ENCODE results near the gene WFDC12.
A peak's percentile ranks its signal among the peaks of the same experiment; 100 is the strongest.

The WFDC12 gene

GRCh38 chr20:45114465-45115385, 9.5 kb downstream of the WFDC12 start, which contains the start of gene WFDC5:
WFDC5 (minus strand) TSS chr20:45115174; CDS start chr20:45115083, 91 bp downstream.
- DNase-seq: no peak

DNA sequence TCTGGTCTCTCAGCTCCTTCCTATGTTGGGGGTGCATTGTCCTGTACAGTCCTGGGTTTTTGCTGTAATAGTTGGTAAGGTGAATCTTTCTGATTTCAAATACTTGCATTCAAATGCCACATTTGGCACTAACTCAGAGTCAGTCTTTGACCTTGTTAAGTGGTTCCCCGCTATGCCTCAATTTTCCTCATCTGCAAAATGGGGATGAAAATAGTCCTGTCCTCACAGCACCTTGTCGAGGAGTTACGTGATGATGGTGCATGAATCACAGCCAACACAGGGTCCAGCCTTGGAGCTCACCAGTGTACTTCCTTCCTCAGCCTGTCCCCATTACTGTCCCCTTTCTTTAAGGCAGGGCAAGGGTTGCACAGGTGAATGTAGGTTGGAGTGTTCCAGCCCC, 10.4 kb downstream of the WFDC12 start:
- DNase-seq: no peak

DNA sequence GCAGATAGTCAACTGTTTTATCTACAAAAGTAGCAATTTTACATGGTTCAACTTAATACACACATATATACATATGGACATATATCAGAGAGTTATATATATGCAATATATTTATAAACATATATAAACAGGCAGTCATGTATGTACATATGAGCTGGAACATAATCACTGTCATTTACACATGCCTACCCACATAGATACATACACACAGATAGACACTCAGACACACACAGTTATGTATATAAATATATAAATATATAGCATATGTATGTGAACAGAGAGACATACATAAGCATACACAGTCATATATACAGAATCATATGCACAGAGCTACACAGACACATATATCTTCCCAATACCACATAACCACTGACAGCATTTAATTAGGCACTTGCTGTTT, 11.5 kb downstream of the WFDC12 start:
- no peak for DNase-seq

DNA sequence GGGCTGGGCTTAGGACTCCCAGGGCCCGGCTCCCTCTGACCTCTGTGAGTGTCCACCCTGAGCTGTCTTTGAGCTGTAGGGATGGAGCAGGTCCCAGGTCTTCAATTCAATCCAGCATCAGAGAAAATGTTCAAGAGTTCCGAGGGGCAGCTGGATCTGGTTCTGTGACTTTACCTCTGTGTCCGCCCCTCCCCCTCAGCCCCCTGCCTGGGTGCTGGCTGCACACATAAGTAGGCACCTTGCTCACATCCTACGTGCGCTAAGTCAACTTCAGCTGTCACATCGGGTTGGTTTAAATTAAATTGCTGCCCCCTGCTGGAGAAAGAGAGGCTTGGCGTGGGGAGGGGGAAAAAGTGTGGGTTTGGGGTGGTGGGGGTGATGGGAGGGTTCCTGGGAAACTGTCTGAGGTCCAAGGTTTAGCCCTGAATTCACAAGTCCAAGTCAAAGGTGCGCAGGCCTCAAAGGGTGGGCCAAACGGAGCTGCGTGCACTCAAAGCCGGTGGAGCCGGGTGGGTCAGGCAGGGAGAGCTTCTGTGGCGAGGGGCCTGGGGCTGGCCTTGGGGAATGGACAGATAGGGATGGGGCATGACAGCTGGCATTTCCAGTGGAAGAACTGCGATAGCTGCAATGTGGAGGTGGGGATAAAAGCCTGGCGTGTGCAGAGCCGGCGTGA, 12.3 kb downstream of the WFDC12 start:
- DNase-seq: no peak

DNA sequence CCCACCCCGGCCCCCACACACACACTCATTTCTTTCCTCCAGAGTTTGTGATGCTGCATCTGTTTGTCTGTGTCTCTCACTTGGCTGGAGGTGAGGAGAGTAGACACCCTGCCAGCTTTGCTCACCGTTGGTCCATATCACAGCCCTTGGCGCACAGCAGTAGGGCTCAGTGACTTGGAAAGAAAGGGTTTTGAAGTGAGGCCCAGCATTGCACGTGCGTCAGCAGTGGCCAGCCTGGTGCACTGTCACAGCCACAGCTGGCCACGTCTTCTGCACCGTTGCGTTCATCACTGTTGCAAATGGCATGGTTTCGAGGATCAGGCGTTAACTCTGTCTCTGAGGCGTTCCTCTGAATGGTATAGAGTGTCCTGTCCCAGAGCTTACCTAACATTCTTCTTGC, 13.0 kb downstream of the WFDC12 start:
- no peak for DNase-seq

DNA sequence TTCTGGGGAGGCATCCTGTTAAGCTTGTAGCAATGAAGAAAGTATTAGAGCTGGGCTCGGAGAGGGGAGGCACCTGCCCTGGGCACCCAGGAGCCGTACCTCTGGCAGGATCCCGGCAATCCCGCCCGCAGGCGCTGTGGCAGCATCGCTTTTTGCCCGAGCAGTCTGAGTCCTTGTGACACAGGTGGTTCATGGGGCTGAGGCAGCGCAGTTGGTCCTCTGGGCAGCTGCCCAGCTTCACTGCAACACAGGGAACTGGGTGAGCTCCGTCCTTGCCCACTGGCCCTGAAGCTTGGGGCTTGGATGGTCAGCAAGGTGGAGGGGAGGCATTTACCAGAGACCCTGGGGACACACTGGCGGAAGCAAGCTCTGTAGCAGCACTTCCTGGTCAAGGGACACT, 14.0 kb downstream of the WFDC12 start:
- no peak for DNase-seq

DNA sequence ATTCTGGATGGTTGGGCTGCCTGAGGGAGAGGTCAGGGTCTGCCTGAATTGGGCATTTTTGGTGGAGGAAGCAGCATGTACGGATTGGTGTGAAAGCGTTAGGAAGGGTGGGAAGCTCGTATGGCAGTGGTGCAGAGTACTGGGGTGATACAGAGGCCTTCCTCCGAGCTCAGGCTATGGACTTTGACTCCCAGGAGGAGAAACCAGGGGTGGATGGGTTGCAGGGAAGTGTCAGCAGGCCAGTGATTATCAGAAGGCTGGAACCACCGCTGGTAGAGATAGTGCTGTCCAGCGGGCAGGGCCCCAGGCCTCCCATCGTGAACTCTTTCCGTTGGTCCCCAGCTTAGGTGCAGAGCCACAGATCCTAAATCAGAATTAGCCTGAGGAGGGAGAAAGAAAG, 14.6 kb downstream of the WFDC12 start:
- no peak for DNase-seq

DNA sequence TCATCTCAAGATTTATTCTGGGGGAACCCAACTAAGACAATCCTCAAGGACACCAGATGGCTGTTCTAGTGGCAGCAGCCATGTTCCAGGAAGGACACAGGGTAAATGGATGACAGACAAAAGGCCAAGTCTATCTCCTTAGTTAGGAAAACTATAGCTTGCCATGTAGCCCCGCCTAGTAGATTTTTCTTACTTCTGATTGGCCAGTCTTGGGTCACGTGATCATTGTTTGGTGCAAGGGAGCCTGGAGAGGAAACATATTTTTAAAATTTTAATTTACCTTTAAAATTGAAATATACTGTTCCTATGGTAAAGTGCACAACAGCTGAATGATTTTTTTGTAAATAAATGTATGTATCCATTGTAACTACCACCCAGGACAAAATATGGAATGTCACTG, 18.9 kb downstream of the WFDC12 start:
- DNase-seq: no peak

- no peak for DNase-seq
Measured at GRCh38 chr20:45104786-45105185, 19.5 kb downstream of the WFDC12 start.

GRCh38 chr20:45103072-45103471, 21.2 kb downstream of the WFDC12 start:
- DNase-seq: no peak

GRCh38 chr20:45101333-45101850, 22.9 kb downstream of the WFDC12 start:
- DNase-seq: no peak

DNA sequence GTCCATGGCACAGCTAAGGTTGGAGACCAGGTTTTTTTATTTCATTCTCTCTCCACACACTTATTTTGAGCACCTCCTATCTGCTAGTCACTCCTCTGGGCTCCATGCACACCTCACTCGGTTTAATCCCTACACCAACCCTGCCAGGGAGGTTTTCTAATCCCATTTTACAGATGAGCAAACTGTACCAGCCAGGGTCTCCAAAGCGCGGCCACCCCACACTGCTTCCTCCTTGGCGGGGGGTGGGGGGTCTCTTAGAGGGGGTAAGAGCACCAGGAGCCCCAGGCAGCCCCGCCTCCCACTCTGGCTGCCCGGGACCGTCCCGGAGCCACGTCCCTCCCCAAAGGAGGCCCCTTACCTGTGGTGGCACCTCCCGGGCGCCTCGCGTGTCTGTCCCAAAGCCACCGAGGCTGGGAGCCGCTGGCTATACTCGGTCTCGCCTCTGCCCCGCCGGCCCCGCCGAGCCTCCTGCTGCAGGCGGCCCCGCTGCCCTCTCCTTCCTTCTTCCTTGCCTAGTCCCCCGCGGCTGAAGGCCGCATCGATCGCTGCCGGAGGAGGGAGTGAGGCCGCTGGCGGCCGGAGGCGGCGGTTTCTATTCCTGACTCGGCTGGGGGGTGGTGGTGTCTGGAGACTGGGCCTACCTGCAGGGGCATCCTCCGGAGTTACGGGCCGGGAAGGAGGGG, 23.6 kb downstream of the WFDC12 start, which contains the start of gene KCNS1:
Gene KCNS1, minus strand, starts transcription at position 565 of the 683 bp plus-strand sequence. CDS start 1,891 bp downstream, outside the sequence.
- DNase-seq: no peak

DNA sequence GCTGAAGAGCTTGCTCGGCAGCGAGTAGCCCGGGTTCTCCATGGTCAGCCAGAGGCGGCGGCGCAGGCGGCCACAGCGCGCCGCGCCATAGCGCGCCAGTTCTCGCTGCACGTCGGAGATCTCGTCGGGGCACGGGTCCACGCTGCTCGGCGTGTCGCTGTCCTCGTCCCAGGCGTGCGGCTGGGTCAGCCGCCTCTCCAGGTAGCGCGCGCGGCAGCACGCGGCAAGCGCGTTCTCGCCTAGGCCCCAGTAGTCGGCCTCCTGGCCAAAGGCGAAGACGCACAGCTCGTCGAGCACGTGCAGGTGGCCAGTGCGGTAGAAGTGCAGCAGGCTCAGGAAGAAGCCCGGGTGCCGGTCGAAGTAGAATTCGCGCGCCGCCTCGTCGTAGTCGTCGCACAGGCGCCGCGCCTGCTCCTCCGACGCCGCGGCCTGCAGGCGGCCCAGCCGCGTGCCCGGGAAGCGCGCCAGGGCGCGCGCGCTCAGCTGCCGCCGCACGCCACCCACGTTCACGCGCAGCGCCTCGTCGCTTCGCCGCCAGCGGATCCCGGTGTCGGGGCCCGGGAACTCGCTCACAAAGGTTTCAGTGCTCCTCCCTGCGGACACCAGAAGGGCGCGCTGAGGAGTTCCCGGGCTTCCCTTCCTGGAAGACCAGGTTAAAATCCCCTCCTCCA, 26.0 kb downstream of the WFDC12 start:
- no peak for DNase-seq

GRCh38 chr20:45097485-45098102, 26.7 kb downstream of the WFDC12 start:
- no peak for DNase-seq

DNA sequence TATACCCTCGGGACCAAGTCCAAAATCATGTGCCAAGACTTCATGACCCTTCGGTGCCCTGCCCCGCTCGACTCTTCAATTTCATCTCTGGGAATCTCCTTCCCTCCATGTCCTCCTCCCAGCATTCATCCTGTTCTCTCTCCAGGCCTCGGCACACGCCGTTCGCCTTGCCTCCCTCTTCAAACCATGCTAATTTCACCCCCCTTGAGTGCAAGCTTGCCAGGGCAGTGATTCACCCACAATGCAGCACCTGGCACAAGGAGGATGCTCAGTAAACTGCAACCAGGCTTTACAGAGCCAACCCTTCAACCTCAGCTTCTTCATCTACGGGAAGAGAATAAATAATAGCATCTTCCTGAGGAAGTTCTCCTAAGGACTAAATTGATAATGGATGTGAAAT, 27.5 kb downstream of the WFDC12 start:
- DNase-seq: no peak

DNA sequence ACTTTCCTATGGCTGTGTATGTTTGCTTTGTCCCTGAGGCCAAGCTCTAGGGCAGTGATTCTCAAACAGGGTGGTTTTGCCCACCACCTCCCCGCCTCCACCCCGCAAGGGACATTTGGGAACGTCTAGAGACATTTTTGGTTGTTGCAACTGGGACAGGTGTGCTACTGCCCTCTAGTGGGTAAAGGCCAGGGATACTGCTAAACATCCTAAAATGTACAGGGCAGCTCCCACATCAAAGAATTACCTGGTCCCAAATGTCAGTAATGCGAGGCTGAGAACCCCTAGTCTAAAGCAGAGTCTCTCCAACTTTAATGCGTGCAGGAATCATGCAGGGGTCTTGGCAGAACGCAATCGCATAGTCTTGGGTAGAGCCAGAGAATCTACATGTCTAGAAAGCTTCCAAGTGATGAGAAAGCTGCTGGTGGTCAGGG, 28.4 kb downstream of the WFDC12 start:
- DNase-seq: peak; percentile 25

- no peak for DNase-seq
Measured at GRCh38 chr20:45094864-45095574, 29.2 kb downstream of the WFDC12 start.

DNA sequence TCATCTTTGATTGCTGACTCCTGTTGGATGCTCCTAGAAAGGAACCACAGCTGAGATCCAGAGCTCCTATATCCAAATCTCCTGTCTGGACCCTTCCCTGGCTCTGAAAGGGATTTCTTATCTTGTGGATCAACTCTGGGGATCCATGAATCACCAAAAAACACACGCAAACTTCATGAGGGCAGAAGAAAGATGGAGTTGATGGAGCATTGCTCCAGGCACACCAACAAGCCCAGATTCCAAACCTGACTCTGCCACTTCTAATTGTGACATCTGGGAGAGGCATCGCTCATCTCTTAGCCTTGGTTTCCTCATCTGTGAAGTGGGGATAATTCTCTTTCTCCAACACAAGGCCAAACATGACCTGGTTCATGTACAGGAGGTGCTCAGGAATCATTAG, 30.1 kb downstream of the WFDC12 start:
- no peak for DNase-seq

GRCh38 chr20:45092898-45093297, 31.4 kb downstream of the WFDC12 start:
- no peak for DNase-seq

DNA sequence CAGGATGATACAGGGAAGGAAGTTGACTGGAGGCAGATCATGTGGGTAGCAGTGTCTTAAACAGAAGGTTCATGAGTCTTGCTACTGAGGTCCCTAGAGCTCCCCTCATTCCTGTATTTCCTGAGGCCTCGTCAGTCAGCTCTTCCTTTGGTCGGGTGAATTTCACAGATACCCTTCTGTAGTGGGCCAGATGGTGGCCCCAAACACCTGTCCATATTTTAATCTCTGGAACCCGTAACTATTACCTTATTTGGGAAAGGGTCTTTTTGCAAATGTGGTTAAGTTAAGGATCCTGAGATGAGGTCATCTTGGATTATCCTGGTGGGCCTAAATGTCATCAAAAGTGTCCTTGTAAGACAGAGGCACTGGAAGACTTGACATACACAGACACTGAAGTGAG, 32.9 kb downstream of the WFDC12 start:
- DNase-seq: no peak

- DNase-seq: no peak
Measured at GRCh38 chr20:45090481-45090880, 33.8 kb downstream of the WFDC12 start.
